ENCODE measurements around the gene MAPK8IP3. TPM values are rescaled to one million over a fixed set of nuclear protein-coding genes. Genes with fewer than 3 reads are reported as not detected.

The MAPK8IP3 gene
- total RNA-seq, 1 experiment from 2014 or later = 72.3 TPM

- TF ChIP-seq ZNF219 (CRISPR knock-in tag; IDR thresholded peaks at IDR 0.05; ENCODE audit: borderline replicate concordance) = no peak
- no peak for TF ChIP-seq ZNF232 (CRISPR knock-in tag; IDR thresholded peaks at IDR 0.05)
- no peak for TF ChIP-seq ZNF423 (CRISPR knock-in tag; IDR thresholded peaks at IDR 0.05)
- TF ChIP-seq ZNF396 (CRISPR knock-in tag; IDR thresholded peaks at IDR 0.05; ENCODE audit: borderline replicate concordance) = no peak
- no peak for TF ChIP-seq KAT7 (CRISPR knock-in tag; IDR thresholded peaks at IDR 0.05; ENCODE audit: borderline replicate concordance)
- TF ChIP-seq HMGA2 (CRISPR knock-in tag; IDR thresholded peaks at IDR 0.05) = no peak
- no peak for TF ChIP-seq TEAD4 (CRISPR knock-in tag; IDR thresholded peaks at IDR 0.05)
- no peak for TF ChIP-seq ATF3 (CRISPR knock-in tag; conservative IDR thresholded peaks at IDR 0.05)
- no peak for TF ChIP-seq NR2C2 (CRISPR knock-in tag; IDR thresholded peaks at IDR 0.05)
- no peak for TF ChIP-seq EMX1 (CRISPR knock-in tag; IDR thresholded peaks at IDR 0.05)
- no peak for TF ChIP-seq ETV6 (CRISPR knock-in tag; IDR thresholded peaks at IDR 0.05)
These were observed 52.9 kb downstream of the MAPK8IP3 start (continued) for GRCh38 chr16:1758923-1759322.

GRCh38 chr16:1759511-1759910 is 53.5 kb downstream of the MAPK8IP3 start:
- Mint-ChIP-seq H3K27ac (no peak overlapping the region), H3K27me3 (ENCODE audit: low read depth) (no peaks in the 10 kb centered on the region), H3K9me3 (no peaks in the 10 kb centered on the region), H3K4me3 (no peak overlapping the region), H3K4me1 (no peaks in the 10 kb centered on the region), H3K36me3 (peaks cover 3% of the 10 kb centered on the region; the same call in 1 of the 2 replicates)
- DNase-seq (ENCODE audit: low spot score) (no peak), ATAC-seq (no peak)
- no peak for TF ChIP-seq PRRX2 (CRISPR knock-in tag; IDR thresholded peaks at IDR 0.05)
- no peak for TF ChIP-seq EMX1 (CRISPR knock-in tag; IDR thresholded peaks at IDR 0.05)
- TF ChIP-seq TP53 (CRISPR knock-in tag; IDR thresholded peaks at IDR 0.05) = no peak
- no peak for TF ChIP-seq ZNF425 (CRISPR knock-in tag; conservative IDR thresholded peaks at IDR 0.05)
- no peak for TF ChIP-seq JUN (CRISPR knock-in tag; IDR thresholded peaks at IDR 0.05)
- TF ChIP-seq ATF1 (CRISPR knock-in tag; IDR thresholded peaks at IDR 0.05) = no peak
- no peak for TF ChIP-seq HMGXB4 (CRISPR knock-in tag; IDR thresholded peaks at IDR 0.05)
- TF ChIP-seq ATF2 (CRISPR knock-in tag; IDR thresholded peaks at IDR 0.05; ENCODE audit: borderline replicate concordance, low read depth) = no peak
- TF ChIP-seq NFE2L1 (CRISPR knock-in tag; IDR thresholded peaks at IDR 0.05) = no peak
- no peak for TF ChIP-seq TEAD4 (CRISPR knock-in tag; IDR thresholded peaks at IDR 0.05)
- no peak for TF ChIP-seq NFYB (CRISPR knock-in tag; conservative IDR thresholded peaks at IDR 0.05; ENCODE audit: low read depth)
- TF ChIP-seq FOXP4 (CRISPR knock-in tag; IDR thresholded peaks at IDR 0.05) = no peak
- TF ChIP-seq TCF7 (CRISPR knock-in tag; IDR thresholded peaks at IDR 0.05; ENCODE audit: low read depth) = no peak
- TF ChIP-seq RORB (CRISPR knock-in tag; IDR thresholded peaks at IDR 0.05) = no peak
- no peak for TF ChIP-seq STAT6 (CRISPR knock-in tag; conservative IDR thresholded peaks at IDR 0.05; ENCODE audit: low read depth)
- TF ChIP-seq GABPB1 (CRISPR knock-in tag; IDR thresholded peaks at IDR 0.05) = no peak
- no peak for TF ChIP-seq GTF2I (CRISPR knock-in tag; conservative IDR thresholded peaks at IDR 0.05)
- TF ChIP-seq ETV6 (CRISPR knock-in tag; IDR thresholded peaks at IDR 0.05) = no peak
- CTCF ChIA-PET = no interaction called here
- POLR2A ChIA-PET = no interaction called here
